Mesendoderm (in vitro differentiated cells): ENCODE results near the gene SIRPA.

Source experiments
- DNase-seq: peaks from one replicate; pipeline ENCODE4 v3.0.0; 2013
- H2AK5ac ChIP-seq: 2 replicates; pipeline ENCODE4 v1.6.1; 2013; ENCODE audit warnings: low read length, inconsistent platforms
- H2BK120ac ChIP-seq: 2 replicates; pipeline ENCODE4 v1.6.1; 2013; ENCODE audit warnings: low read depth, mild to moderate bottlenecking, low read length, moderate library complexity, mixed read lengths
- H2BK15ac ChIP-seq: replicated peaks from 2 replicates; pipeline ENCODE4 v1.6.1; 2013; ENCODE audit warnings: low read depth, mild to moderate bottlenecking, moderate library complexity
- H2BK5ac ChIP-seq: 2 replicates; pipeline ENCODE4 v1.6.1; 2013; ENCODE audit warnings: low read length, inconsistent platforms
- H3K18ac ChIP-seq: 2 replicates; pipeline ENCODE4 v1.6.1; 2013; ENCODE audit warnings: mild to moderate bottlenecking, low read length, mixed read lengths
- H3K23ac ChIP-seq: one replicate; pipeline ENCODE4 v1.6.1; 2013; ENCODE audit warnings: low read length
- H3K27ac ChIP-seq: 2 replicates; pipeline ENCODE4 v1.5.1; 2013; ENCODE audit warnings: low read depth, mild to moderate bottlenecking, inconsistent platforms, low read length, moderate library complexity
- H3K27me3 ChIP-seq: 2 replicates; pipeline ENCODE4 v1.6.1; 2013; ENCODE audit warnings: low read length, control low read depth, mild to moderate bottlenecking, inconsistent platforms; ENCODE audit not compliant: insufficient read depth, poor library complexity
- H3K36me3 ChIP-seq: 2 replicates; pipeline ENCODE4 v1.6.1; 2013; ENCODE audit warnings: low read length, inconsistent platforms; ENCODE audit not compliant: control insufficient read depth, insufficient read depth
- H3K4ac ChIP-seq: one replicate; pipeline ENCODE4 v1.6.1; 2013; ENCODE audit warnings: low read depth, mild to moderate bottlenecking, low read length, moderate library complexity
- H3K4me1 ChIP-seq: 2 replicates; pipeline ENCODE4 v1.6.1; 2013; ENCODE audit warnings: low read depth, low read length, inconsistent platforms; ENCODE audit not compliant: control insufficient read depth
- H3K4me2 ChIP-seq: 2 replicates; pipeline ENCODE4 v1.6.1; 2013; ENCODE audit warnings: low read length
- H3K4me3 ChIP-seq: 2 replicates; pipeline ENCODE4 v1.5.1; 2013; ENCODE audit warnings: mild to moderate bottlenecking, low read length
- H3K56ac ChIP-seq: one replicate; pipeline ENCODE4 v1.6.1; 2013; ENCODE audit warnings: low read length
- H3K79me1 ChIP-seq: 2 replicates; pipeline ENCODE4 v1.6.1; 2013; ENCODE audit warnings: low read length, inconsistent platforms
- H3K79me2 ChIP-seq: 2 replicates; pipeline ENCODE4 v1.6.1; 2013; ENCODE audit warnings: mild to moderate bottlenecking, low read length; ENCODE audit not compliant: control insufficient read depth, insufficient read depth
- H3K9ac ChIP-seq: 2 replicates; pipeline ENCODE4 v1.6.1; 2013; ENCODE audit warnings: low read length, inconsistent platforms
- H4K5ac ChIP-seq: one replicate; pipeline ENCODE4 v1.6.1; 2013; ENCODE audit warnings: low read length
- H4K8ac ChIP-seq: one replicate; pipeline ENCODE4 v1.6.1; 2013; ENCODE audit warnings: low read depth, mild to moderate bottlenecking, control low read depth, low read length, moderate library complexity
- WGBS: extraction: QIAGEN DNeasy Blood & Tissue Kit; methylation state at CpG from one replicate; pipeline ENCODE4 v1.1.7; 2013; ENCODE audit warnings: low lambda C conversion rate, missing lambda C conversion rate; ENCODE audit not compliant: insufficient coverage; ENCODE audit errors: extremely low coverage; 5-methylcytosine and 5-hydroxymethylcytosine counted together

SIRPA gene

GRCh38 chr20:1875762-1876161, 19.4 kb upstream of the SIRPA start:
- no peak overlapping the region for H3K4me3 ChIP-seq
- no peaks in the 10 kb centered on the region for H3K27me3 ChIP-seq
- H4K8ac ChIP-seq = no peak overlapping the region
- WGBS = no CpG with 5 or more reads among the region's 7 CpGs
- H3K79me2 ChIP-seq = no peaks in the 10 kb centered on the region
- no peak overlapping the region for H2BK5ac ChIP-seq
- DNase-seq = no peak
- H3K4me2 ChIP-seq = no peak overlapping the region
- no peak overlapping the region for H3K18ac ChIP-seq
- no peaks in the 10 kb centered on the region for H3K36me3 ChIP-seq
- H3K27ac ChIP-seq = no peak overlapping the region
- no peaks in the 10 kb centered on the region for H3K4me1 ChIP-seq
- no peak overlapping the region for H2BK120ac ChIP-seq
- no peak overlapping the region for H3K56ac ChIP-seq
- H3K9ac ChIP-seq = no peak overlapping the region
- no peak overlapping the region for H2AK5ac ChIP-seq
- no peak overlapping the region for H2BK15ac ChIP-seq
- no peak overlapping the region for H3K4ac ChIP-seq
- no peak overlapping the region for H3K23ac ChIP-seq
- H4K5ac ChIP-seq = no peak overlapping the region
- H3K79me1 ChIP-seq = no peaks in the 10 kb centered on the region

GRCh38 chr20:1876217-1876921, 18.8 kb upstream of the SIRPA start:
- H2BK5ac ChIP-seq = no peak overlapping the region
- H3K23ac ChIP-seq = no peak overlapping the region
- no peak overlapping the region for H2AK5ac ChIP-seq
- no peak overlapping the region for H3K9ac ChIP-seq
- no peaks in the 10 kb centered on the region for H3K79me2 ChIP-seq
- no peak for DNase-seq
- no CpG with 5 or more reads among the region's 7 CpGs for WGBS
- H3K18ac ChIP-seq = no peak overlapping the region
- no peak overlapping the region for H2BK120ac ChIP-seq
- H4K8ac ChIP-seq = no peak overlapping the region
- H3K56ac ChIP-seq = no peak overlapping the region
- no peak overlapping the region for H2BK15ac ChIP-seq
- no peak overlapping the region for H4K5ac ChIP-seq
- no peaks in the 10 kb centered on the region for H3K79me1 ChIP-seq
- H3K36me3 ChIP-seq = no peaks in the 10 kb centered on the region
- H3K27ac ChIP-seq = no peak overlapping the region
- no peak overlapping the region for H3K4ac ChIP-seq
- H3K4me3 ChIP-seq = no peak overlapping the region
- no peaks in the 10 kb centered on the region for H3K27me3 ChIP-seq
- no peak overlapping the region for H3K4me2 ChIP-seq
- no peaks in the 10 kb centered on the region for H3K4me1 ChIP-seq

GRCh38 chr20:1876975-1877608, 18.1 kb upstream of the SIRPA start:
- H4K8ac ChIP-seq = no peak overlapping the region
- H2AK5ac ChIP-seq = no peak overlapping the region
- H2BK15ac ChIP-seq = no peak overlapping the region
- H3K18ac ChIP-seq = no peak overlapping the region
- H3K27ac ChIP-seq = no peak overlapping the region
- no peak overlapping the region for H3K9ac ChIP-seq
- no peak overlapping the region for H3K56ac ChIP-seq
- no peaks in the 10 kb centered on the region for H3K4me1 ChIP-seq
- no CpG with 5 or more reads among the region's 11 CpGs for WGBS
- no peak for DNase-seq
- H3K4ac ChIP-seq = no peak overlapping the region
- no peaks in the 10 kb centered on the region for H3K36me3 ChIP-seq
- H3K79me2 ChIP-seq = no peaks in the 10 kb centered on the region
- no peak overlapping the region for H3K23ac ChIP-seq
- no peak overlapping the region for H4K5ac ChIP-seq
- H2BK5ac ChIP-seq = no peak overlapping the region
- H3K27me3 ChIP-seq = no peaks in the 10 kb centered on the region
- no peaks in the 10 kb centered on the region for H3K79me1 ChIP-seq
- H2BK120ac ChIP-seq = no peak overlapping the region
- no peak overlapping the region for H3K4me2 ChIP-seq
- no peak overlapping the region for H3K4me3 ChIP-seq

GRCh38 chr20:1877609-1878200, 17.5 kb upstream of the SIRPA start:
- no CpG with 5 or more reads among the region's 14 CpGs for WGBS

GRCh38 chr20:1879369-1879768, 15.8 kb upstream of the SIRPA start:
- Histone ChIP-seq H2BK5ac (no peak overlapping the region), H4K5ac (no peak overlapping the region), H4K8ac (no peak overlapping the region), H3K4me1 (no peaks in the 10 kb centered on the region), H3K27ac (no peak overlapping the region), H3K36me3 (no peaks in the 10 kb centered on the region), H3K79me1 (no peaks in the 10 kb centered on the region), H3K18ac (no peak overlapping the region), H3K27me3 (no peaks in the 10 kb centered on the region), H2BK15ac (no peak overlapping the region), H2BK120ac (no peak overlapping the region), H3K9ac (no peak overlapping the region), H3K4me2 (no peak overlapping the region), H3K56ac (no peak overlapping the region), H3K4me3 (no peak overlapping the region), H3K4ac (no peak overlapping the region), H3K79me2 (no peaks in the 10 kb centered on the region), H3K23ac (no peak overlapping the region), H2AK5ac (no peak overlapping the region)
- DNase-seq = no peak
- no CpG with 5 or more reads among the region's 9 CpGs for WGBS

More at GRCh38 chr20:1877609-1878200, 17.5 kb upstream of the SIRPA start:
- no peak overlapping the region for H3K27ac ChIP-seq
- H2BK15ac ChIP-seq = no peak overlapping the region
- H3K79me1 ChIP-seq = no peaks in the 10 kb centered on the region
- no peak overlapping the region for H3K18ac ChIP-seq
- H3K27me3 ChIP-seq = no peaks in the 10 kb centered on the region
- H4K5ac ChIP-seq = no peak overlapping the region
- H3K23ac ChIP-seq = no peak overlapping the region
- no peak overlapping the region for H3K9ac ChIP-seq
- H3K79me2 ChIP-seq = no peaks in the 10 kb centered on the region
- H2BK120ac ChIP-seq = no peak overlapping the region
- no peak overlapping the region for H2AK5ac ChIP-seq
- no peak overlapping the region for H3K56ac ChIP-seq
- no peak overlapping the region for H3K4me3 ChIP-seq
- H3K36me3 ChIP-seq = no peaks in the 10 kb centered on the region
- no peak overlapping the region for H3K4ac ChIP-seq
- no peak overlapping the region for H4K8ac ChIP-seq
- no peak overlapping the region for H3K4me2 ChIP-seq
- no peaks in the 10 kb centered on the region for H3K4me1 ChIP-seq
- no peak overlapping the region for H2BK5ac ChIP-seq
- no peak for DNase-seq
